Activated T-helper 17 cell treated with anti-CD3 and anti-CD28 coated beads, Interleukin-2, amount 50 U/mL, for 72 hours (primary cell): ENCODE measurements around the gene TYK2. TPM values are rescaled to one million over a fixed set of nuclear protein-coding genes. Genes with fewer than 3 reads are reported as not detected.
A peak's percentile ranks its signal among the peaks of the same experiment; 100 is the strongest.

Experiments used
- ATAC-seq: fragments of 150-1000 bp; cut with Tn5 transposase; replicated peaks from 2 replicates; pipeline ENCODE4 v1.10.0; 2021; ENCODE audit warnings: mild to moderate bottlenecking, moderate library complexity
- H3K27ac Mint-ChIP-seq: one replicate; pipeline ENCODE4 v1.8.0; 2022; ENCODE audit warnings: mixed read lengths
- H3K27me3 Mint-ChIP-seq: one replicate; pipeline ENCODE4 v1.8.0; 2022; ENCODE audit warnings: mixed read lengths
- H3K36me3 Mint-ChIP-seq: one replicate; pipeline ENCODE4 v1.8.0; 2022; ENCODE audit warnings: low read depth, mild to moderate bottlenecking, mixed read lengths
- H3K4me1 Mint-ChIP-seq: one replicate; pipeline ENCODE4 v1.8.0; 2022; ENCODE audit warnings: mixed read lengths
- H3K4me3 Mint-ChIP-seq: one replicate; pipeline ENCODE4 v1.8.0; 2022; ENCODE audit warnings: mild to moderate bottlenecking, mixed read lengths
- H3K9me3 Mint-ChIP-seq: one replicate; pipeline ENCODE4 v1.8.0; 2022; ENCODE audit warnings: mixed read lengths
- total RNA-seq, 2 donors: library from RNA; stranded (reverse); gene quantifications; one replicate each; pipeline ENCODE4 v1.2.3, GENCODE V29; 2022

TYK2 gene
- total RNA-seq, 2 donors from 2014 or later, result 221 to 245 TPM

- no peak for ATAC-seq
- H3K4me1 Mint-ChIP-seq, result no peaks in the 10 kb centered on the region
- no peak overlapping the region for H3K4me3 Mint-ChIP-seq
- H3K9me3 Mint-ChIP-seq, result no peaks in the 10 kb centered on the region
- H3K27me3 Mint-ChIP-seq, result no peaks in the 10 kb centered on the region
- no peak overlapping the region for H3K27ac Mint-ChIP-seq
- H3K36me3 Mint-ChIP-seq, result peaks cover 91% of the 10 kb centered on the region
These were observed 54.6 kb downstream of the TYK2 start for GRCh38 chr19:10325732-10326131.

GRCh38 chr19:10321874-10322835 is 58.2 kb downstream of the TYK2 start:
- no peak overlapping the region for H3K4me3 Mint-ChIP-seq
- no peak for ATAC-seq
- no peaks in the 10 kb centered on the region for H3K27me3 Mint-ChIP-seq
- H3K9me3 Mint-ChIP-seq, result no peaks in the 10 kb centered on the region
- H3K4me1 Mint-ChIP-seq, result no peaks in the 10 kb centered on the region
- no peak overlapping the region for H3K27ac Mint-ChIP-seq
- H3K36me3 Mint-ChIP-seq, result peaks cover 84% of the 10 kb centered on the region

- Mint-ChIP-seq H3K4me1 (no peaks in the 10 kb centered on the region), H3K9me3 (no peaks in the 10 kb centered on the region), H3K4me3 (no peak overlapping the region), H3K27me3 (no peaks in the 10 kb centered on the region), H3K27ac (no peak overlapping the region), H3K36me3 (peaks cover 84% of the 10 kb centered on the region)
- ATAC-seq, result no peak
These were observed 59.0 kb downstream of the TYK2 start for GRCh38 chr19:10321417-10321797.

- Mint-ChIP-seq H3K27me3 (no peaks in the 10 kb centered on the region), H3K9me3 (no peaks in the 10 kb centered on the region), H3K36me3 (peaks cover 84% of the 10 kb centered on the region), H3K4me1 (peaks cover 6% of the 10 kb centered on the region), H3K27ac (no peak overlapping the region), H3K4me3 (no peak overlapping the region)
- no peak for ATAC-seq
These were observed 59.6 kb downstream of the TYK2 start for GRCh38 chr19:10320602-10321416.

GRCh38 chr19:10318807-10319682 is 61.3 kb downstream of the TYK2 start:
- no peak overlapping the region for H3K4me3 Mint-ChIP-seq
- peaks cover 75% of the 10 kb centered on the region for H3K36me3 Mint-ChIP-seq
- no peaks in the 10 kb centered on the region for H3K9me3 Mint-ChIP-seq
- ATAC-seq, result no peak
- H3K27ac Mint-ChIP-seq, result no peak overlapping the region
- H3K4me1 Mint-ChIP-seq, result peaks cover 15% of the 10 kb centered on the region
- H3K27me3 Mint-ChIP-seq, result no peaks in the 10 kb centered on the region

GRCh38 chr19:10317857-10318462 is 62.4 kb downstream of the TYK2 start:
- Mint-ChIP-seq H3K4me3 (no peak overlapping the region), H3K27ac (no peak overlapping the region), H3K36me3 (peaks cover 69% of the 10 kb centered on the region), H3K4me1 (peaks cover 15% of the 10 kb centered on the region), H3K9me3 (no peaks in the 10 kb centered on the region), H3K27me3 (no peaks in the 10 kb centered on the region)
- ATAC-seq, result no peak

- Mint-ChIP-seq H3K9me3 (no peaks in the 10 kb centered on the region), H3K27me3 (no peaks in the 10 kb centered on the region), H3K4me1 (peaks cover 15% of the 10 kb centered on the region), H3K27ac (no peak overlapping the region), H3K36me3 (peaks cover 64% of the 10 kb centered on the region), H3K4me3 (no peak overlapping the region)
- no peak for ATAC-seq
These were observed 63.1 kb downstream of the TYK2 start for GRCh38 chr19:10317045-10317856.

- Mint-ChIP-seq H3K4me3 (peak overlapping the region; percentile 88), H3K36me3 (peaks cover 57% of the 10 kb centered on the region), H3K27me3 (no peaks in the 10 kb centered on the region), H3K27ac (peak overlapping the region; percentile 83), H3K4me1 (peaks cover 15% of the 10 kb centered on the region), H3K9me3 (no peaks in the 10 kb centered on the region)
- ATAC-seq, result peak; percentile 17
These were observed 63.9 kb downstream of the TYK2 start for GRCh38 chr19:10316229-10317044.

GRCh38 chr19:10315335-10316214 is 64.8 kb downstream of the TYK2 start, which contains the start of gene FDX2:
FDX2 (minus strand) TSS chr19:10316015; CDS start chr19:10315996, 19 bp downstream.
- Mint-ChIP-seq H3K4me3 (peak within 1 kb of the TSS; percentile 88), H3K27me3 (no peaks in the 10 kb centered on the region), H3K9me3 (no peaks in the 10 kb centered on the region), H3K36me3 (peaks cover 57% of the 10 kb centered on the region), H3K27ac (peak within 1 kb of the TSS; percentile 83), H3K4me1 (peaks cover 15% of the 10 kb centered on the region)
- ATAC-seq, result peak; percentile 91

GRCh38 chr19:10309423-10309822 is 70.9 kb downstream of the TYK2 start, which contains the start of gene ZGLP1:
ZGLP1 (minus strand) TSS chr19:10309815.
- Mint-ChIP-seq H3K36me3 (peaks cover 10% of the 10 kb centered on the region), H3K27ac (no peak within 1 kb of the TSS), H3K27me3 (no peaks in the 10 kb centered on the region), H3K9me3 (no peaks in the 10 kb centered on the region), H3K4me3 (no peak within 1 kb of the TSS), H3K4me1 (no peaks in the 10 kb centered on the region)
- ATAC-seq, result no peak

GRCh38 chr19:10306327-10306726 is 74.0 kb downstream of the TYK2 start:
- H3K9me3 Mint-ChIP-seq, result no peaks in the 10 kb centered on the region
- ATAC-seq, result no peak
- H3K4me3 Mint-ChIP-seq, result no peak overlapping the region
- peaks cover 10% of the 10 kb centered on the region for H3K36me3 Mint-ChIP-seq
- H3K27ac Mint-ChIP-seq, result no peak overlapping the region
- H3K4me1 Mint-ChIP-seq, result peaks cover 7% of the 10 kb centered on the region
- no peaks in the 10 kb centered on the region for H3K27me3 Mint-ChIP-seq
